HepG2 (cell line): ENCODE results near the gene MECR. TPM values are rescaled to one million over a fixed set of nuclear protein-coding genes. Genes with fewer than 3 reads are reported as not detected.
A peak's percentile ranks its signal among the peaks of the same experiment; 100 is the strongest.

Source experiments
- FIP1L1 ChIP-seq: fragments of 200-400 bp; formaldehyde crosslinking; IDR thresholded peaks from 2 replicates; pipeline ENCODE4 v1.6.1; 2018; ENCODE audit warnings: low read depth, mild to moderate bottlenecking, low read length, moderate library complexity, borderline replicate concordance; ENCODE audit not compliant: insufficient read depth
- SATB2 ChIP-seq: sonication (generic); formaldehyde crosslinking; IDR thresholded peaks from 2 replicates; pipeline ENCODE4 v1.5.0; 2020; ENCODE audit warnings: missing genetic modification reagents
- SP5 ChIP-seq: IDR thresholded peaks from 2 replicates; pipeline ENCODE4 v1.6.1; 2016; ENCODE audit warnings: low read depth, borderline replicate concordance
- SSRP1 ChIP-seq: IDR thresholded peaks from 2 replicates; pipeline ENCODE4 v1.6.1; 2016; ENCODE audit warnings: control low read depth
- TCF12 ChIP-seq, 2 experiments: fragments of 450-650 bp in 1 of 2; sonication (generic) in 1 of 2; formaldehyde crosslinking in 1 of 2; IDR thresholded peaks; 2 replicates each; pipeline versions ENCODE4 v1.6.1 to v1.8.0; 2017 to 2022; ENCODE audit warnings: antibody characterized with exemption in 1 of 2, mild to moderate bottlenecking in 1 of 2, missing genetic modification reagents in 1 of 2, moderate library complexity in 1 of 2
- TOPORS ChIP-seq: sonication (generic); formaldehyde crosslinking; IDR thresholded peaks from 2 replicates; pipeline ENCODE4 v1.8.0; 2023; ENCODE audit warnings: mild to moderate bottlenecking, missing genetic modification reagents
- ZFP37 ChIP-seq: sonication (generic); formaldehyde crosslinking; IDR thresholded peaks from 2 replicates; pipeline ENCODE4 v1.4.0; 2020; ENCODE audit warnings: missing genetic modification reagents, borderline replicate concordance
- ZNF282 ChIP-seq: fragments of 450-650 bp; IDR thresholded peaks from 2 replicates; pipeline ENCODE4 v1.6.1; 2018; ENCODE audit not compliant: partially characterized antibody
- ZNF30 ChIP-seq: sonication (generic); formaldehyde crosslinking; IDR thresholded peaks from 2 replicates; pipeline ENCODE4 v1.5.0; 2020; ENCODE audit warnings: mild to moderate bottlenecking, missing genetic modification reagents
- ZNF33B ChIP-seq: sonication (generic); formaldehyde crosslinking; IDR thresholded peaks from 2 replicates; pipeline ENCODE4 v1.5.1; 2020; ENCODE audit warnings: mild to moderate bottlenecking, missing genetic modification reagents
- ZNF503 ChIP-seq: sonication (generic); formaldehyde crosslinking; IDR thresholded peaks from 2 replicates; pipeline ENCODE4 v1.4.0; 2020; ENCODE audit warnings: missing genetic modification reagents
- ZNF543 ChIP-seq: sonication (generic); formaldehyde crosslinking; IDR thresholded peaks from 2 replicates; pipeline ENCODE4 v1.4.0; 2020; ENCODE audit warnings: mild to moderate bottlenecking, missing genetic modification reagents
- ZNF574 ChIP-seq: sonication (generic); formaldehyde crosslinking; IDR thresholded peaks from 2 replicates; pipeline ENCODE4 v1.4.0; 2020; ENCODE audit warnings: missing genetic modification reagents
- ZNF776 ChIP-seq: sonication (generic); formaldehyde crosslinking; IDR thresholded peaks from 2 replicates; pipeline ENCODE4 v1.4.0; 2020; ENCODE audit warnings: mild to moderate bottlenecking, missing genetic modification reagents
- ZNF780A ChIP-seq: sonication (generic); formaldehyde crosslinking; IDR thresholded peaks from 2 replicates; pipeline ENCODE4 v1.8.0; 2022; ENCODE audit warnings: mild to moderate bottlenecking, missing genetic modification reagents, moderate library complexity
- ZSCAN9 ChIP-seq: IDR thresholded peaks from 2 replicates; pipeline ENCODE4 v1.6.1; 2016; ENCODE audit warnings: borderline replicate concordance
- ZUFSP ChIP-seq: sonication (generic); formaldehyde crosslinking; IDR thresholded peaks from 2 replicates; pipeline ENCODE4 v1.9.0; 2021; ENCODE audit warnings: missing genetic modification reagents, mild to moderate bottlenecking, borderline replicate concordance
- polyA plus RNA-seq, 8 experiments: library from polyadenylated mRNA; depleted of rRNA in 3 of 8; stranded (reverse) in 7 of 8; unstranded in 1 of 8; fragments of >200 nt; fragmentation: Illumina TruSeq in 4 of 8; extraction: Trizol in 4 of 8; gene quantifications; 2 replicates each; pipeline versions ENCODE4 v1.2.1 to v1.2.3, GENCODE V29; 2011 to 2016; ENCODE audit warnings: low read depth in 4 of 8, missing spikeins in 1 of 8, mixed read lengths in 1 of 8; ENCODE audit not compliant: insufficient read depth in 1 of 8
- total RNA-seq, 5 experiments: library from RNA; depleted of rRNA; stranded (reverse); fragments of >200 nt; fragmentation: Illumina TruSeq; extraction: Trizol; gene quantifications; 2 replicates each; pipeline ENCODE4 v1.2.3, GENCODE V29; 2016; ENCODE audit warnings: low read depth in 1 of 5
- TF ChIP-seq, protein P1 (sequence below): sonication (generic); formaldehyde crosslinking; IDR thresholded peaks from 2 replicates; pipeline ENCODE4 v1.4.0; 2020; ENCODE audit warnings: mild to moderate bottlenecking, missing genetic modification reagents

Gene MECR
- total and polyA plus RNA-seq, 2 of the 13 experiments (the other 11 are each of a cell fraction or from before 2014, with no cell fraction given): 18.8 to 24.9 TPM

GRCh38 chr1:29230553-29231378 lies at the start of gene MECR (continued):
- no peak for TF ChIP-seq ZNF543 (CRISPR knock-in tag)
- TF ChIP-seq, protein P1, sequence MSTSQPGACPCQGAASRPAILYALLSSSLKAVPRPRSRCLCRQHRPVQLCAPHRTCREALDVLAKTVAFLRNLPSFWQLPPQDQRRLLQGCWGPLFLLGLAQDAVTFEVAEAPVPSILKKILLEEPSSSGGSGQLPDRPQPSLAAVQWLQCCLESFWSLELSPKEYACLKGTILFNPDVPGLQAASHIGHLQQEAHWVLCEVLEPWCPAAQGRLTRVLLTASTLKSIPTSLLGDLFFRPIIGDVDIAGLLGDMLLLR (CRISPR knock-in tag): peak; percentile 86; the same call in 1 of the 2 replicates
- TF ChIP-seq ZNF574 (CRISPR knock-in tag): peak; percentile 80
- TF ChIP-seq ZSCAN9 (CRISPR knock-in tag): peak; percentile 78
- TF ChIP-seq ZNF503 (CRISPR knock-in tag): peak; percentile 64
- TF ChIP-seq ZUFSP (CRISPR knock-in tag): no peak
- no peak for TF ChIP-seq ZNF780A (CRISPR knock-in tag)
- TF ChIP-seq ZNF33B: peak; percentile 70; the same call in 1 of the 2 replicates
- no peak for TF ChIP-seq TCF12 (IDR thresholded peaks at IDR 0.05)
- no peak for TF ChIP-seq TCF12 (CRISPR knock-in tag; IDR thresholded peaks at IDR 0.05)
- no peak for TF ChIP-seq SSRP1 (CRISPR knock-in tag)
- TF ChIP-seq TOPORS (CRISPR knock-in tag): no peak
- TF ChIP-seq FIP1L1: no peak
- TF ChIP-seq ZNF282: no peak
- no peak for TF ChIP-seq SATB2
- TF ChIP-seq SP5 (CRISPR knock-in tag): peak; percentile 89
- no peak for TF ChIP-seq ZNF776
- TF ChIP-seq ZFP37 (CRISPR knock-in tag): no peak
- no peak for TF ChIP-seq ZNF30 (CRISPR knock-in tag)
